Keratinocyte (primary cell): ENCODE results near the gene MTFP1.

Source experiments
- EZH2 ChIP-seq: IDR thresholded peaks from one replicate; pipeline ENCODE4 v1.6.1; 2012; ENCODE audit warnings: inconsistent platforms, mild to moderate bottlenecking, low read length, moderate library complexity
- TF ChIP-seq, protein P1 (sequence below), 3 experiments: IDR thresholded peaks in 1 of 3; conservative IDR thresholded peaks in 1 of 3; optimal IDR thresholded peaks in 1 of 3; 2 replicates in 2 of 3; 3 replicates in 1 of 3; pipeline versions ENCODE3 to v1.5.1; 2011; ENCODE audit warnings: low read length in 3 of 3, mild to moderate bottlenecking in 3 of 3, moderate library complexity in 2 of 3, control low read depth in 1 of 3, inconsistent platforms in 1 of 3; ENCODE audit not compliant: insufficient read depth in 2 of 3; ENCODE audit errors: extremely low read depth in 1 of 3

DNA sequence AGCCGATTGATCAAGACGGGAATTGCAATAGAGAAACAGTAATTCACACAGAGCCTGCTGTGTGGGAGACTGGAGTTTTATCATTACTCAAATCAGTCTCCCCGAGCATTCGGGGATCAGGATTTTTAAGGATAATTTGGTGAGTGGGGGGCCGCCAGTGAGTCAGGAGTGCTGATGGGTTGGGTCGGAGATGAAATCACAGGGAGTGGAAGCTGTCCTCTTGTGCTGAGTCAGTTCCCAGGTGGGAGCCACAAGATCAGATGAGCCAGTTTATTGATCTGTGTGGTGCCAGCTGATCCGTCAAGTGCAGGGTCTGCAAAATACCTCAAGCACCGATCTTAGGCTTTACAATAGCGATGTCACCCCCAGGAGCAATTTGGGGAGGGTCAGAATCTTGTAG, 15.5 kb downstream of the MTFP1 start:
- TF ChIP-seq, protein P1, sequence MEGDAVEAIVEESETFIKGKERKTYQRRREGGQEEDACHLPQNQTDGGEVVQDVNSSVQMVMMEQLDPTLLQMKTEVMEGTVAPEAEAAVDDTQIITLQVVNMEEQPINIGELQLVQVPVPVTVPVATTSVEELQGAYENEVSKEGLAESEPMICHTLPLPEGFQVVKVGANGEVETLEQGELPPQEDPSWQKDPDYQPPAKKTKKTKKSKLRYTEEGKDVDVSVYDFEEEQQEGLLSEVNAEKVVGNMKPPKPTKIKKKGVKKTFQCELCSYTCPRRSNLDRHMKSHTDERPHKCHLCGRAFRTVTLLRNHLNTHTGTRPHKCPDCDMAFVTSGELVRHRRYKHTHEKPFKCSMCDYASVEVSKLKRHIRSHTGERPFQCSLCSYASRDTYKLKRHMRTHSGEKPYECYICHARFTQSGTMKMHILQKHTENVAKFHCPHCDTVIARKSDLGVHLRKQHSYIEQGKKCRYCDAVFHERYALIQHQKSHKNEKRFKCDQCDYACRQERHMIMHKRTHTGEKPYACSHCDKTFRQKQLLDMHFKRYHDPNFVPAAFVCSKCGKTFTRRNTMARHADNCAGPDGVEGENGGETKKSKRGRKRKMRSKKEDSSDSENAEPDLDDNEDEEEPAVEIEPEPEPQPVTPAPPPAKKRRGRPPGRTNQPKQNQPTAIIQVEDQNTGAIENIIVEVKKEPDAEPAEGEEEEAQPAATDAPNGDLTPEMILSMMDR (optimal IDR thresholded peaks at IDR 0.05 in 1 of 3, IDR thresholded peaks at IDR 0.05 in 1 of 3, conservative IDR thresholded peaks at IDR 0.05 in 1 of 3; ENCODE audit: extremely low read depth in 1 of 3, insufficient read depth in 2 of 3, low read length in 3 of 3), result no peak
- TF ChIP-seq EZH2, result no peak
